WTC11 (cell line): ENCODE data around the gene ADGRL3. TPM values are rescaled to one million over a fixed set of nuclear protein-coding genes. Genes with fewer than 3 reads are reported as not detected.

Source experiments
- ATAC-seq: fragments of 200-7000 bp; cut with Tn5 transposase; 2 replicates; pipeline ENCODE4 v1.10.0; 2021; ENCODE audit warnings: mild to moderate bottlenecking, moderate library complexity
- CTCF ChIA-PET: fragments of 300-600 bp; sonication (Branson Sonifier 250); formaldehyde crosslinking; loops from one replicate; lab custom pipeline; 2021; ENCODE audit warnings: antibody characterized with exemption; lab: Charles Lee
- POLR2A ChIA-PET: fragments of 350-600 bp; sonication (Branson Sonifier 250); formaldehyde crosslinking; loops from one replicate; lab custom pipeline; 2021; ENCODE audit warnings: antibody characterized with exemption; lab: Charles Lee
- DNase-seq: peaks from one replicate; pipeline ENCODE4 v3.0.0; 2021; ENCODE audit warnings: low spot score
- H3K27ac Mint-ChIP-seq: 2 replicates; pipeline ENCODE4 v1.8.0; 2021; ENCODE audit warnings: mixed read lengths
- H3K27me3 Mint-ChIP-seq: 2 replicates; pipeline ENCODE4 v1.8.0; 2021; ENCODE audit warnings: low read depth, mild to moderate bottlenecking, moderate library complexity, mixed read lengths
- H3K36me3 Mint-ChIP-seq: 2 replicates; pipeline ENCODE4 v1.8.0; 2021; ENCODE audit warnings: mixed read lengths
- H3K4me1 Mint-ChIP-seq: 2 replicates; pipeline ENCODE4 v1.8.0; 2022; ENCODE audit warnings: mixed read lengths
- H3K4me3 Mint-ChIP-seq: 2 replicates; pipeline ENCODE4 v1.8.0; 2021; ENCODE audit warnings: mild to moderate bottlenecking, moderate library complexity, mixed read lengths
- H3K9me3 Mint-ChIP-seq: 2 replicates; pipeline ENCODE4 v1.8.0; 2021; ENCODE audit warnings: mixed read lengths
- CBFB ChIP-seq: sonication (generic); formaldehyde crosslinking; IDR thresholded peaks from 2 replicates; pipeline ENCODE4 v1.8.1; 2022; ENCODE audit warnings: mild to moderate bottlenecking, low read depth, missing genetic modification reagents
- EMX1 ChIP-seq: fragments of 250-450 bp; sonication (Bioruptor Pico); IDR thresholded peaks from 2 replicates; pipeline ENCODE4 v1.8.0; 2021; ENCODE audit warnings: mild to moderate bottlenecking
- HMGA2 ChIP-seq: fragments of 250-450 bp; sonication (Bioruptor Pico); IDR thresholded peaks from 2 replicates; pipeline ENCODE4 v1.4.0; 2021; ENCODE audit warnings: mild to moderate bottlenecking, moderate library complexity
- NR1H2 ChIP-seq: sonication (generic); formaldehyde crosslinking; IDR thresholded peaks from 2 replicates; pipeline ENCODE4 v1.9.0; 2021; ENCODE audit warnings: mild to moderate bottlenecking, moderate library complexity, missing genetic modification reagents
- PRRX2 ChIP-seq: fragments of 250-450 bp; sonication (Bioruptor Pico); IDR thresholded peaks from 2 replicates; pipeline ENCODE4 v1.8.0; 2021; ENCODE audit warnings: mild to moderate bottlenecking
- SMAD4 ChIP-seq: sonication (generic); formaldehyde crosslinking; IDR thresholded peaks from 2 replicates; pipeline ENCODE4 v1.8.0; 2022; ENCODE audit warnings: mild to moderate bottlenecking, missing genetic modification reagents
- ZNF121 ChIP-seq: sonication (generic); formaldehyde crosslinking; IDR thresholded peaks from 2 replicates; pipeline ENCODE4 v1.8.0; 2023; ENCODE audit warnings: missing genetic modification reagents
- ZNF263 ChIP-seq: sonication (generic); formaldehyde crosslinking; IDR thresholded peaks from 2 replicates; pipeline ENCODE4 v1.8.1; 2022; ENCODE audit warnings: low read depth, mild to moderate bottlenecking, moderate library complexity, missing genetic modification reagents
- ZNF396 ChIP-seq: fragments of 250-450 bp; sonication (Bioruptor Pico); IDR thresholded peaks from 2 replicates; pipeline ENCODE4 v1.8.0; 2021; ENCODE audit warnings: mild to moderate bottlenecking, moderate library complexity, borderline replicate concordance
- ZNF423 ChIP-seq: fragments of 250-450 bp; sonication (Bioruptor Pico); IDR thresholded peaks from 2 replicates; pipeline ENCODE4 v2.1.2; 2022; ENCODE audit warnings: mild to moderate bottlenecking, moderate library complexity
- total RNA-seq: library from RNA; stranded (reverse); gene quantifications from 3 replicates; pipeline ENCODE4 v1.2.3, GENCODE V29; 2021
- TF ChIP-seq, protein P1 (sequence below): sonication (generic); formaldehyde crosslinking; IDR thresholded peaks from 2 replicates; pipeline ENCODE4 v1.8.1; 2023; ENCODE audit warnings: mild to moderate bottlenecking, missing genetic modification reagents
- TF ChIP-seq, protein P2 (sequence below): fragments of 250-450 bp; sonication (Bioruptor Pico); conservative IDR thresholded peaks from 2 replicates; pipeline ENCODE4 v1.9.0; 2021; ENCODE audit warnings: mild to moderate bottlenecking
- TF ChIP-seq, protein P3 (sequence below): sonication (generic); formaldehyde crosslinking; IDR thresholded peaks from 2 replicates; pipeline ENCODE4 v1.8.0; 2023; ENCODE audit warnings: mild to moderate bottlenecking, missing genetic modification reagents
- TF ChIP-seq, protein P4 (sequence below): sonication (generic); formaldehyde crosslinking; IDR thresholded peaks from 2 replicates; pipeline ENCODE4 v1.8.0; 2023; ENCODE audit warnings: missing genetic modification reagents
- TF ChIP-seq, protein P5 (sequence below): sonication (generic); formaldehyde crosslinking; IDR thresholded peaks from 2 replicates; pipeline ENCODE4 v1.8.1; 2022; ENCODE audit warnings: low read depth, missing genetic modification reagents, borderline replicate concordance
- TF ChIP-seq, protein P6 (sequence below): fragments of 250-450 bp; sonication (Bioruptor Pico); IDR thresholded peaks from 2 replicates; pipeline ENCODE4 v1.8.0; 2021; ENCODE audit warnings: mild to moderate bottlenecking
- TF ChIP-seq, protein P7 (sequence below): sonication (generic); formaldehyde crosslinking; IDR thresholded peaks from 2 replicates; pipeline ENCODE4 v1.8.1; 2023; ENCODE audit warnings: mild to moderate bottlenecking, missing genetic modification reagents
- TF ChIP-seq, protein P8 (sequence below): sonication (generic); formaldehyde crosslinking; IDR thresholded peaks from 2 replicates; pipeline ENCODE4 v1.8.0; 2022; ENCODE audit warnings: mild to moderate bottlenecking, missing genetic modification reagents
- TF ChIP-seq, protein P9 (sequence below): sonication (generic); formaldehyde crosslinking; IDR thresholded peaks from 2 replicates; pipeline ENCODE4 v1.8.1; 2022; ENCODE audit warnings: mild to moderate bottlenecking, moderate library complexity, missing genetic modification reagents

ADGRL3 gene
- total RNA-seq, 1 experiment from 2014 or later: 8.7 TPM

DNA sequence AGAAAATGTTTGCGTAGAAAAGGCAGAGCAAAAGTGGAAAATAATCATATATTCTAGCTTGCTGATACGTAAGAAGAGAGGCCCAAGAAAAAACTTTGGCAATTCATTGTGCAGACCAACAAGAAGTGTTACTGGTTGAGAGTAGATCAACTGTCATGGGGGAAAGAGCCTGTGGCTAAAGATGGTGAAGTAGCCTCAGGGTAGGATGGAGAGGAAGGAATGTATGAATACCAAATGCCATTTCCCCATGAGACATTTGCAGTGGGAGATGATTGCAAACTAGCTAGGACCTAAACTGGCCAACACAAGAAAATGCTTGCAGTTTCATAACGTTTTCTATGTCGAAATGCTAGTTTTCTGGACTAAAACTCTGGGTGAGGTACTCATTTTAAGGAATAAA is 47.7 kb upstream of the ADGRL3 start:
- H3K27ac Mint-ChIP-seq: peak overlapping the region; percentile 4; the same call in 1 of the 2 replicates
- no peak overlapping the region for H3K4me3 Mint-ChIP-seq
- ChIA-PET POLR2A (no interaction called here), CTCF (no interaction called here)
- TF ChIP-seq, protein P1, sequence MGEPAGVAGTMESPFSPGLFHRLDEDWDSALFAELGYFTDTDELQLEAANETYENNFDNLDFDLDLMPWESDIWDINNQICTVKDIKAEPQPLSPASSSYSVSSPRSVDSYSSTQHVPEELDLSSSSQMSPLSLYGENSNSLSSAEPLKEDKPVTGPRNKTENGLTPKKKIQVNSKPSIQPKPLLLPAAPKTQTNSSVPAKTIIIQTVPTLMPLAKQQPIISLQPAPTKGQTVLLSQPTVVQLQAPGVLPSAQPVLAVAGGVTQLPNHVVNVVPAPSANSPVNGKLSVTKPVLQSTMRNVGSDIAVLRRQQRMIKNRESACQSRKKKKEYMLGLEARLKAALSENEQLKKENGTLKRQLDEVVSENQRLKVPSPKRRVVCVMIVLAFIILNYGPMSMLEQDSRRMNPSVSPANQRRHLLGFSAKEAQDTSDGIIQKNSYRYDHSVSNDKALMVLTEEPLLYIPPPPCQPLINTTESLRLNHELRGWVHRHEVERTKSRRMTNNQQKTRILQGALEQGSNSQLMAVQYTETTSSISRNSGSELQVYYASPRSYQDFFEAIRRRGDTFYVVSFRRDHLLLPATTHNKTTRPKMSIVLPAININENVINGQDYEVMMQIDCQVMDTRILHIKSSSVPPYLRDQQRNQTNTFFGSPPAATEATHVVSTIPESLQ (CRISPR knock-in tag): no peak
- TF ChIP-seq, protein P2, sequence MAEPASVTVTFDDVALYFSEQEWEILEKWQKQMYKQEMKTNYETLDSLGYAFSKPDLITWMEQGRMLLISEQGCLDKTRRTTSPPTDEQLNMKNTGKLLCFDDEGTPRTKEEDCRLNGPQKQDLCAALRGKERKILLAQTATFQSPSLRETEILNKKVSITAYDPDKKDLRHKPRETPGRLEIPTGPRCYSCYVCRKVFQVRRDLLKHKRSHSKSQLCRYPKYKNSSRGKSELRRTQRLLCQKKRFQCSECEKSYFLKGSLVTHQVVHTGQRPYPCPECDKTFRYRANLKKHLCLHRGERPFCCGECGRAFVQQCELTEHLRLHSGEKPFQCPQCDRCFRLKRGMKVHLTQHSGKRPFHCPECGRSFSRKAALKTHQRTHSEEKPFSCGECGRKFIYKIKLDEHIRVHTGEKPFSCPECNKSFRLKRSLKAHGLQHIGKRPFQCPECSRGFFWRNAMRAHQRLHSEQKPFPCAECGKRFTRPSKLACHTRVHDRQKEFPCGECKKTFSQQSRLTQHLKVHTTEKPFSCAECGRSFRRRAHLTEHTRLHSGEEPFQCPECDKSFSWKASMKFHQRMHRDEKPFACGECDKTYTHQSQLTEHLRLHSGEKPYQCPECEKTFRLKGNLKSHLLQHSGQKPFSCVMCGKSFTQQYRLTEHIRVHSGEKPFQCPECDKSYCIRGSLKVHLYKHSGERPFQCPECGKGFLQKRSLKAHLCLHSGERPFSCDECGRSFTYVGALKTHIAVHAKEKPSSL (CRISPR knock-in tag): no peak
- TF ChIP-seq HMGA2 (CRISPR knock-in tag) (no peak), ZNF423 (no peak), CBFB (no peak), EMX1 (CRISPR knock-in tag) (no peak)
- TF ChIP-seq, protein P3, sequence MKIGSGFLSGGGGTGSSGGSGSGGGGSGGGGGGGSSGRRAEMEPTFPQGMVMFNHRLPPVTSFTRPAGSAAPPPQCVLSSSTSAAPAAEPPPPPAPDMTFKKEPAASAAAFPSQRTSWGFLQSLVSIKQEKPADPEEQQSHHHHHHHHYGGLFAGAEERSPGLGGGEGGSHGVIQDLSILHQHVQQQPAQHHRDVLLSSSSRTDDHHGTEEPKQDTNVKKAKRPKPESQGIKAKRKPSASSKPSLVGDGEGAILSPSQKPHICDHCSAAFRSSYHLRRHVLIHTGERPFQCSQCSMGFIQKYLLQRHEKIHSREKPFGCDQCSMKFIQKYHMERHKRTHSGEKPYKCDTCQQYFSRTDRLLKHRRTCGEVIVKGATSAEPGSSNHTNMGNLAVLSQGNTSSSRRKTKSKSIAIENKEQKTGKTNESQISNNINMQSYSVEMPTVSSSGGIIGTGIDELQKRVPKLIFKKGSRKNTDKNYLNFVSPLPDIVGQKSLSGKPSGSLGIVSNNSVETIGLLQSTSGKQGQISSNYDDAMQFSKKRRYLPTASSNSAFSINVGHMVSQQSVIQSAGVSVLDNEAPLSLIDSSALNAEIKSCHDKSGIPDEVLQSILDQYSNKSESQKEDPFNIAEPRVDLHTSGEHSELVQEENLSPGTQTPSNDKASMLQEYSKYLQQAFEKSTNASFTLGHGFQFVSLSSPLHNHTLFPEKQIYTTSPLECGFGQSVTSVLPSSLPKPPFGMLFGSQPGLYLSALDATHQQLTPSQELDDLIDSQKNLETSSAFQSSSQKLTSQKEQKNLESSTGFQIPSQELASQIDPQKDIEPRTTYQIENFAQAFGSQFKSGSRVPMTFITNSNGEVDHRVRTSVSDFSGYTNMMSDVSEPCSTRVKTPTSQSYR (CRISPR knock-in tag): no peak
- TF ChIP-seq, protein P4, sequence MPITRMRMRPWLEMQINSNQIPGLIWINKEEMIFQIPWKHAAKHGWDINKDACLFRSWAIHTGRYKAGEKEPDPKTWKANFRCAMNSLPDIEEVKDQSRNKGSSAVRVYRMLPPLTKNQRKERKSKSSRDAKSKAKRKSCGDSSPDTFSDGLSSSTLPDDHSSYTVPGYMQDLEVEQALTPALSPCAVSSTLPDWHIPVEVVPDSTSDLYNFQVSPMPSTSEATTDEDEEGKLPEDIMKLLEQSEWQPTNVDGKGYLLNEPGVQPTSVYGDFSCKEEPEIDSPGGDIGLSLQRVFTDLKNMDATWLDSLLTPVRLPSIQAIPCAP (CRISPR knock-in tag): no peak
- TF ChIP-seq, protein P5, sequence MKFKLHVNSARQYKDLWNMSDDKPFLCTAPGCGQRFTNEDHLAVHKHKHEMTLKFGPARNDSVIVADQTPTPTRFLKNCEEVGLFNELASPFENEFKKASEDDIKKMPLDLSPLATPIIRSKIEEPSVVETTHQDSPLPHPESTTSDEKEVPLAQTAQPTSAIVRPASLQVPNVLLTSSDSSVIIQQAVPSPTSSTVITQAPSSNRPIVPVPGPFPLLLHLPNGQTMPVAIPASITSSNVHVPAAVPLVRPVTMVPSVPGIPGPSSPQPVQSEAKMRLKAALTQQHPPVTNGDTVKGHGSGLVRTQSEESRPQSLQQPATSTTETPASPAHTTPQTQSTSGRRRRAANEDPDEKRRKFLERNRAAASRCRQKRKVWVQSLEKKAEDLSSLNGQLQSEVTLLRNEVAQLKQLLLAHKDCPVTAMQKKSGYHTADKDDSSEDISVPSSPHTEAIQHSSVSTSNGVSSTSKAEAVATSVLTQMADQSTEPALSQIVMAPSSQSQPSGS (CRISPR knock-in tag): no peak
- H3K9me3 Mint-ChIP-seq: no peaks in the 10 kb centered on the region
- H3K4me1 Mint-ChIP-seq: peaks cover 22% of the 10 kb centered on the region
- ATAC-seq (peak; percentile 96), DNase-seq (no peak)
- H3K27me3 Mint-ChIP-seq: no peaks in the 10 kb centered on the region
- no peaks in the 10 kb centered on the region for H3K36me3 Mint-ChIP-seq

DNA sequence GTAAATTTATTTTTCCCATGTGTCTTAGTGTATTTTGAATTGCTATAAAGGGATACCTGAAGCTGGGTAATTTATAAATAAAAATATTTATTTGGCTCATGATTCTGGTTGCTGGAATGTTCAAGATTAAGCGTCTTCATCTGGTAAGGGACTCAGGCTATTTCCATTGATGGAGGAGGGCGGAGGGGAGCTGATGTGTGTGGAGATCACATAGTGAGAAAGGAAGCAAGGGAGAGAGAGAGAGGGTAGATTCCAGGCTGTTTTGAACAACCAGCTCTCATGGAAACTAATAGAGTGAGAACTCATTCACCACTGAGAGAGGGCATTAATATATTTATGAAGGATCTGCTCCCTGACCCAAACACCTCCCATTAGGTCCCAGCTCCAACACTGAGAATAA is 39.6 kb upstream of the ADGRL3 start:
- TF ChIP-seq, protein P5 (CRISPR knock-in tag): no peak
- no peak for TF ChIP-seq NR1H2 (CRISPR knock-in tag)
- no peak for TF ChIP-seq ZNF396 (CRISPR knock-in tag)
- TF ChIP-seq, protein P6, sequence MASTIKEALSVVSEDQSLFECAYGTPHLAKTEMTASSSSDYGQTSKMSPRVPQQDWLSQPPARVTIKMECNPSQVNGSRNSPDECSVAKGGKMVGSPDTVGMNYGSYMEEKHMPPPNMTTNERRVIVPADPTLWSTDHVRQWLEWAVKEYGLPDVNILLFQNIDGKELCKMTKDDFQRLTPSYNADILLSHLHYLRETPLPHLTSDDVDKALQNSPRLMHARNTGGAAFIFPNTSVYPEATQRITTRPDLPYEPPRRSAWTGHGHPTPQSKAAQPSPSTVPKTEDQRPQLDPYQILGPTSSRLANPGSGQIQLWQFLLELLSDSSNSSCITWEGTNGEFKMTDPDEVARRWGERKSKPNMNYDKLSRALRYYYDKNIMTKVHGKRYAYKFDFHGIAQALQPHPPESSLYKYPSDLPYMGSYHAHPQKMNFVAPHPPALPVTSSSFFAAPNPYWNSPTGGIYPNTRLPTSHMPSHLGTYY: no peak
- TF ChIP-seq, protein P7, sequence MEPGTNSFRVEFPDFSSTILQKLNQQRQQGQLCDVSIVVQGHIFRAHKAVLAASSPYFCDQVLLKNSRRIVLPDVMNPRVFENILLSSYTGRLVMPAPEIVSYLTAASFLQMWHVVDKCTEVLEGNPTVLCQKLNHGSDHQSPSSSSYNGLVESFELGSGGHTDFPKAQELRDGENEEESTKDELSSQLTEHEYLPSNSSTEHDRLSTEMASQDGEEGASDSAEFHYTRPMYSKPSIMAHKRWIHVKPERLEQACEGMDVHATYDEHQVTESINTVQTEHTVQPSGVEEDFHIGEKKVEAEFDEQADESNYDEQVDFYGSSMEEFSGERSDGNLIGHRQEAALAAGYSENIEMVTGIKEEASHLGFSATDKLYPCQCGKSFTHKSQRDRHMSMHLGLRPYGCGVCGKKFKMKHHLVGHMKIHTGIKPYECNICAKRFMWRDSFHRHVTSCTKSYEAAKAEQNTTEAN (CRISPR knock-in tag): no peak
- TF ChIP-seq, protein P8, sequence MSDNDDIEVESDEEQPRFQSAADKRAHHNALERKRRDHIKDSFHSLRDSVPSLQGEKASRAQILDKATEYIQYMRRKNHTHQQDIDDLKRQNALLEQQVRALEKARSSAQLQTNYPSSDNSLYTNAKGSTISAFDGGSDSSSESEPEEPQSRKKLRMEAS (CRISPR knock-in tag): no peak
- TF ChIP-seq SMAD4 (CRISPR knock-in tag): no peak
- no peak for TF ChIP-seq ZNF121 (CRISPR knock-in tag)
- TF ChIP-seq PRRX2: no peak
- TF ChIP-seq ZNF263 (CRISPR knock-in tag): no peak
- TF ChIP-seq, protein P4 (CRISPR knock-in tag): no peak
- TF ChIP-seq, protein P9, sequence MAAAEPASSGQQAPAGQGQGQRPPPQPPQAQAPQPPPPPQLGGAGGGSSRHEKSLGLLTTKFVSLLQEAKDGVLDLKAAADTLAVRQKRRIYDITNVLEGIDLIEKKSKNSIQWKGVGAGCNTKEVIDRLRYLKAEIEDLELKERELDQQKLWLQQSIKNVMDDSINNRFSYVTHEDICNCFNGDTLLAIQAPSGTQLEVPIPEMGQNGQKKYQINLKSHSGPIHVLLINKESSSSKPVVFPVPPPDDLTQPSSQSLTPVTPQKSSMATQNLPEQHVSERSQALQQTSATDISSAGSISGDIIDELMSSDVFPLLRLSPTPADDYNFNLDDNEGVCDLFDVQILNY (CRISPR knock-in tag): no peak
- no peaks in the 10 kb centered on the region for H3K27me3 Mint-ChIP-seq
- ChIA-PET CTCF (no interaction called here), POLR2A (no interaction called here)
- H3K9me3 Mint-ChIP-seq: no peaks in the 10 kb centered on the region
- H3K4me1 Mint-ChIP-seq: peaks cover 19% of the 10 kb centered on the region
- peak; percentile 59 for ATAC-seq
- H3K36me3 Mint-ChIP-seq: no peaks in the 10 kb centered on the region
- no peak for DNase-seq
- H3K27ac Mint-ChIP-seq: no peak overlapping the region; the same call in 1 of the 2 replicates
- H3K4me3 Mint-ChIP-seq: no peak overlapping the region
